Activated CD4-positive, alpha-beta memory T cell treated with anti-CD3 and anti-CD28 coated beads for 36 hours (primary cell): ENCODE measurements around the gene ARHGAP40. TPM values are rescaled to one million over a fixed set of nuclear protein-coding genes. Genes with fewer than 3 reads are reported as not detected.
"Not testable (repeated sequence)": the region's sequence is repeated elsewhere in the genome, so short reads cannot be mapped to it uniquely, and the experiment has no call there.

ENCODE experiments used
- CTCF ChIA-PET: fragments of 350-600 bp; sonication (Branson Sonifier 250); formaldehyde crosslinking; loops from one replicate; lab custom pipeline; 2021; ENCODE audit warnings: antibody characterized with exemption, inconsistent platforms; lab: Charles Lee
- POLR2A ChIA-PET: fragments of 350-600 bp; sonication (Branson Sonifier 250); formaldehyde crosslinking; loops from one replicate; lab custom pipeline; 2021; ENCODE audit warnings: antibody characterized with exemption; lab: Charles Lee
- DNase-seq: peaks from one replicate; pipeline ENCODE4 v3.0.0-alpha.2; 2020
- H3K27ac Mint-ChIP-seq: one replicate; pipeline ENCODE4 v1.8.0; 2021; ENCODE audit warnings: mixed read lengths
- H3K27me3 Mint-ChIP-seq: one replicate; pipeline ENCODE4 v1.8.0; 2021; ENCODE audit warnings: mixed read lengths
- H3K36me3 Mint-ChIP-seq: one replicate; pipeline ENCODE4 v1.8.0; 2021; ENCODE audit warnings: mixed read lengths
- H3K4me1 Mint-ChIP-seq: one replicate; pipeline ENCODE4 v1.8.0; 2021; ENCODE audit warnings: low read depth, mixed read lengths
- H3K4me3 Mint-ChIP-seq: one replicate; pipeline ENCODE4 v1.8.0; 2021; ENCODE audit warnings: mild to moderate bottlenecking, mixed read lengths
- H3K9me3 Mint-ChIP-seq: one replicate; pipeline ENCODE4 v1.8.0; 2021; ENCODE audit warnings: mixed read lengths
- intact Hi-C: fragments of 100-400 bp; cut with micrococcal nuclease; formaldehyde crosslinking; loops from one replicate; pipeline ENCODE4 v1.15.1; 2023
- total RNA-seq, 2 experiments: library from RNA; stranded (reverse); gene quantifications; one replicate each; pipeline ENCODE4 v1.2.3, GENCODE V29; 2021

ARHGAP40 gene
- total RNA-seq, 2 experiments from 2014 or later, result not detected

DNA sequence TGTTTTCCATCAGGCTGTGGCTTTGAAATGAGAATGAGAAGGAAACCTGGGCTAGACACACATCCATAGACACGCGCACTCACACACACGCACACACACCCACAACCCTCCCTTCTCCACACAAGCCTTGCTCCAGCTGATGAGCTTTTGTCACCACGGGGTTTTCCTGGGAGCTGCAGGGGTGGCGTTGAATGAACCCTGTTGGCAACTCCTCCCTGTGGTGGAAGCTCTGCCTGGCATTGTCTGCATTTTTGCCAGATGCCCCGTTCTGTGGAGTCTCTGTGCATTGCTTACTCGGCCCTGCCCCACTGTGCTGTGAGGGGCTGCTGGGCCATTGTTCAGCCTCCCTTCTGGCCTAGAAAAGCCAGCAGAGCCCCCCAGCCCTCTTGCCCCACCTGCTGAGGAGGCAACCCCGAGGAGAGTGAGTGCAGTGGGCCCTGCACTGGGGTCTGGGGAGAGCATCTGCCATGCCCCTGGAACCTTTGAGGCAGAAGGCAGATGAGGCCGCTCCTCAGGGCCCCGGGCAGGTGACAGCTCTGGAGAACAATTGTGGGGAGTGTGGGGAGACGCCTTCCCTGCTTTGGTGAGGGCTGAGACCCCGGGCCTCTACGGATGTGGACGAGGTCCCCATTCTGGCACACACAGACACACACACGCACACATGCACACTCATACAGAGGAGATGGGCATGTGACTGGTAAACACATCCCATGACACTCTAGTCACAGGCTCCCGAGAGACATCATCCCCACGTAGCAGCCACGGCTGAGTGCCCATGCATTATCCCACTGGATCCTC lies 10.7 kb upstream of the ARHGAP40 start:
- Mint-ChIP-seq H3K9me3 (no peaks in the 10 kb centered on the region), H3K27ac (no peak overlapping the region), H3K27me3 (no peaks in the 10 kb centered on the region), H3K4me1 (no peaks in the 10 kb centered on the region), H3K36me3 (no peaks in the 10 kb centered on the region), H3K4me3 (no peak overlapping the region)
- no peak for DNase-seq
- POLR2A ChIA-PET, result no interaction called here
- CTCF ChIA-PET, result no interaction called here
- intact Hi-C loops, result no loop called here

- H3K4me1 Mint-ChIP-seq, result no peaks in the 10 kb centered on the region
- H3K27ac Mint-ChIP-seq, result no peak overlapping the region
- intact Hi-C loops, result no loop called here
- DNase-seq, result no peak
- H3K4me3 Mint-ChIP-seq, result no peak overlapping the region
- no peaks in the 10 kb centered on the region for H3K27me3 Mint-ChIP-seq
- ChIA-PET CTCF (no interaction called here), POLR2A (interaction anchor here (0.6 kb wide), 1 partner anchor 37 kb away, joined by 3 read pairs; no protein-coding TSS in a partner anchor)
- no peaks in the 10 kb centered on the region for H3K36me3 Mint-ChIP-seq
- no peaks in the 10 kb centered on the region for H3K9me3 Mint-ChIP-seq
These were observed 9.9 kb upstream of the ARHGAP40 start for GRCh38 chr20:38591474-38592410.

- H3K4me3 Mint-ChIP-seq, intact Hi-C loops, H3K27ac Mint-ChIP-seq, H3K4me1 Mint-ChIP-seq, CTCF ChIA-PET, H3K9me3 Mint-ChIP-seq, H3K36me3 Mint-ChIP-seq, DNase-seq, H3K27me3 Mint-ChIP-seq: not testable (repeated sequence)
- POLR2A ChIA-PET, result interaction anchor here (0.6 kb wide), 1 partner anchor 36 kb away, joined by 3 read pairs; no protein-coding TSS in a partner anchor
These were observed 9.2 kb upstream of the ARHGAP40 start for GRCh38 chr20:38592411-38592790.

DNA sequence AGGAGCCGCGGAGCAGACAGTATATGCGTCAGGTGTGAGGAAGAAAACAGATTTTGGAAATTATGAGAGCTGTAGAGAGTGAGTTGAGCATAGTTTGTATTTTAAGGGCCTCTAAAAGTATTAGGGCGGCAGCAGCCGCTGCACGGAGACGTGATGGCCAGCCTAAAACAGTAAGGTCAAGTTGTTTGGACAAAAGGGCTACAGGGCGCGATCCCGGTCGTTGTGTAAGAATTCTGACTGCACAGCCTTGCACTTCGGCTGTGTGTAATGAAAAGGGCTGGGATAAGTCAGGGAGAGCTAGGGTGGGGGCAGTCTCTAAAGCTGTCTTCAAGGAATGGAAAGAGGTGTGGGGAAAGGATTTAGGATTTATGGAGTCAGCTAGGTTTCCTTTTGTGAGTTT lies 7.3 kb upstream of the ARHGAP40 start:
- H3K9me3 Mint-ChIP-seq, CTCF ChIA-PET, H3K4me1 Mint-ChIP-seq, POLR2A ChIA-PET, H3K27ac Mint-ChIP-seq, H3K36me3 Mint-ChIP-seq, DNase-seq, H3K4me3 Mint-ChIP-seq, intact Hi-C loops, H3K27me3 Mint-ChIP-seq: not testable (repeated sequence)

DNA sequence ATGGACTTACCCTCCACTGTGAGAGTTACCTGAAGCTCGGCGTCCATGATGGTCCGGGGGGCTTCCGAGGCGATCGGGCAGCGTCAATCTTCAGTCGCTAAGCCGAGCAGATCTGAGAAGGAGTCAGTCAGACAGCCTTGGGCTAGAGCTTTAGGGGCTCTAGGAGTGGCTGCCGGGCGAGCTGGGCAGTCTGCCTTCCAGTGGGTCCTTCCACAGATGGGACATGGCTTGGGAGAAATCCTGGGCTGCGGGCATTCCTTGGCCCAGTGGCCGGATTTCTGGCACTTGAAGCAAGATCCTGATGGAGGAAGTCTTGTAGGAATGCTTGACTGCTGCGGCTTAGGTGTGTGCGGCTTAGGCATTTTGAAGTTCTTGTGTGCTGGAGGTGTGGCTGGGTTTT lies 5.7 kb upstream of the ARHGAP40 start:
- H3K9me3 Mint-ChIP-seq, POLR2A ChIA-PET, H3K4me1 Mint-ChIP-seq: not testable (repeated sequence)

GRCh38 chr20:38599410-38599882 lies 2.2 kb upstream of the ARHGAP40 start:
- peaks cover 26% of the 10 kb centered on the region for H3K27me3 Mint-ChIP-seq
- no peaks in the 10 kb centered on the region for H3K9me3 Mint-ChIP-seq
- no peak overlapping the region for H3K27ac Mint-ChIP-seq
- ChIA-PET POLR2A (no interaction called here), CTCF (no interaction called here)
- H3K4me1 Mint-ChIP-seq, result peaks cover 7% of the 10 kb centered on the region
- H3K36me3 Mint-ChIP-seq, result no peaks in the 10 kb centered on the region
- no peak overlapping the region for H3K4me3 Mint-ChIP-seq
- intact Hi-C loops, result no loop called here
- DNase-seq, result no peak

More for the DNA sequence above, 5.7 kb upstream of the ARHGAP40 start:
- H3K4me3 Mint-ChIP-seq, DNase-seq, H3K36me3 Mint-ChIP-seq, H3K27ac Mint-ChIP-seq, CTCF ChIA-PET, intact Hi-C loops, H3K27me3 Mint-ChIP-seq: not testable (repeated sequence)

DNA sequence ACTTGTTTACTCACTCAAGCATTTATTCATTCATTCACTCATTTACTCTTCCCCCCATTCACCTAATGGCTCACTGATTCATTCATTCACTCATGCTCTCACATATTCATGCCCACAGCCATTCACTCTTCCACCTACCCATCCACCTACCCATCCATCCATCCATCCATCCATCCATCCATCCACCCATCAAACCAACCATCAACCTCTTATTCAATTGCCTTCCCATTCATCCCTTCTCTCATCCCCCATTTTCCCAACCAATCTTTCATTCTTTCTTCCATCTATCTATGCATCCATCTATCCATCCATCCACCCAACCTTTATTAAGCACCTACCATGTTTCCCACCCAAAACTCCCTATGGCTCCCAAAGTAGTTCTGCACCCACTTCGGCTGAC lies 1.6 kb upstream of the ARHGAP40 start:
- Mint-ChIP-seq H3K27me3 (peaks cover 29% of the 10 kb centered on the region), H3K27ac (no peak overlapping the region), H3K36me3 (no peaks in the 10 kb centered on the region), H3K9me3 (no peaks in the 10 kb centered on the region), H3K4me1 (peaks cover 7% of the 10 kb centered on the region), H3K4me3 (no peak overlapping the region)
- CTCF ChIA-PET, result no interaction called here
- intact Hi-C loops, result no loop called here
- POLR2A ChIA-PET, result no interaction called here
- DNase-seq, result no peak

DNA sequence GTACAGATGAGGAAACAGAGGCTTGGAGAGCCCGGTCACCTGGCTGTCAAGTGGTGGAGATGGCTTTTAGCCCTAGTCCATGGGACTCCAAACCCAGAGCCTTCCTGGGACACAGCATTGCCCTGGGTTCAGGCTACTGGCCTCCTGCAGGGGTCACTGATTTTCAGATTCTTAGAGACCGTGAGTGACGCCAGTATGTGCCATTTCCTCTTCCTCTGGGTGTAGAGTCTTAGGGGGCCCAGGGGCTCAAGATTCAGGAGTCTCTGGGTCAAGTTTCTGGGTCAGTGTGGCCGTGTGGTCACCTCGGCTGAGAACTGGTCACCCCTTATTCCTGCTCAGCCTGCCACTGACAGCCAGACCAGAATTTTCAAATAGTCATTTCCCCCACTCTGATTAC lies 574 bp downstream of the ARHGAP40 start:
- peaks cover 32% of the 10 kb centered on the region for H3K27me3 Mint-ChIP-seq
- intact Hi-C loops, result no loop called here
- no peaks in the 10 kb centered on the region for H3K36me3 Mint-ChIP-seq

DNA sequence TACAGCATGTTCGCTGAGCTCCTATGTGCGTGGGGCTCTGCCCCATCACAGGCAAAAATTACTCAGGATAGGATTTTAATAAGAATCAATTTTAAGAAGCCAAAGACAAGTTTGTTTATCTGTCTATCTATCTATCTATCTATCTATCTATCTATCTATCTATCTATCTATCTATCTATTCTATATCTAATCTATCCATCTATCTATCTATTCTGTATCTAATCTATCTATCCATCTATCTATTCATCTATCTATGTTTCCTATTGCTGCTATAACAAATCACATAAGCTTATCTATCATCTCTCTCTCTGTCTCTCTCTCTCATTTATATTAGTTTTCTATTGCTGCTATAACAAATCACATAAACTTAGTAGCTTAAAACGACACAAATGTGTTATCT lies 1.7 kb downstream of the ARHGAP40 start:
- peaks cover 7% of the 10 kb centered on the region for H3K4me1 Mint-ChIP-seq
- H3K27ac Mint-ChIP-seq, result no peak overlapping the region
- POLR2A ChIA-PET, result no interaction called here
- H3K4me3 Mint-ChIP-seq, result no peak overlapping the region
- H3K27me3 Mint-ChIP-seq, result peaks cover 31% of the 10 kb centered on the region
- H3K36me3 Mint-ChIP-seq, result no peaks in the 10 kb centered on the region
- H3K9me3 Mint-ChIP-seq, result no peaks in the 10 kb centered on the region
- CTCF ChIA-PET, result interaction anchor here (1.2 kb wide), 1 partner anchor 149 kb away, joined by 3 read pairs; no protein-coding TSS in a partner anchor
- intact Hi-C loops, result no loop called here
- no peak for DNase-seq

More for the DNA sequence above, 574 bp downstream of the ARHGAP40 start:
- POLR2A ChIA-PET, result no interaction called here
- CTCF ChIA-PET, result no interaction called here
- peaks cover 7% of the 10 kb centered on the region for H3K4me1 Mint-ChIP-seq
- no peak for DNase-seq
- H3K9me3 Mint-ChIP-seq, result no peaks in the 10 kb centered on the region
- no peak overlapping the region for H3K27ac Mint-ChIP-seq
- H3K4me3 Mint-ChIP-seq, result no peak overlapping the region

DNA sequence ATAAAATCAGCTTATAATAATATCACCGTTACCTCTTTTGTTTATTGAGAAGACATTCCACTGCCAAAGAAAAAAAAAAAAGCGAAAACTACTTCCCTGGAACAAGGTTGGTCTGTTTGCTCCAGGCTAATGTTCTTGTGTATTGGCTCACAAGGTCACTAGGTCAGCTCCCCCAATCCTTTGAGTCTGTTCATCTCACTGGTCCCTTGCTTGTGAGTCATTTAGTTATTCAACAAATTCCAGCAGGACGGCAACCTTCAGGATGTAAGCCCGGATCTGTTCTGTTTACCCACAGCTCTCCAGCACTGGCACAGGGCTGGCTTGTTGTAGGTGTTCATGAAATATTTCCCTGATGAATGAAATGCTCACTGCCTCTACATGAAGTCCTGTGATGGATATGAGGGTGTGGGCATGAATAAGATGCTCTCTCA lies 3.3 kb downstream of the ARHGAP40 start:
- H3K9me3 Mint-ChIP-seq, result no peaks in the 10 kb centered on the region
- POLR2A ChIA-PET, result no interaction called here
- peaks cover 7% of the 10 kb centered on the region for H3K4me1 Mint-ChIP-seq
- H3K27ac Mint-ChIP-seq, result no peak overlapping the region
- intact Hi-C loops, result no loop called here
- CTCF ChIA-PET, result no interaction called here
- no peak overlapping the region for H3K4me3 Mint-ChIP-seq
- H3K27me3 Mint-ChIP-seq, result peaks cover 31% of the 10 kb centered on the region
- no peaks in the 10 kb centered on the region for H3K36me3 Mint-ChIP-seq
- DNase-seq, result no peak

DNA sequence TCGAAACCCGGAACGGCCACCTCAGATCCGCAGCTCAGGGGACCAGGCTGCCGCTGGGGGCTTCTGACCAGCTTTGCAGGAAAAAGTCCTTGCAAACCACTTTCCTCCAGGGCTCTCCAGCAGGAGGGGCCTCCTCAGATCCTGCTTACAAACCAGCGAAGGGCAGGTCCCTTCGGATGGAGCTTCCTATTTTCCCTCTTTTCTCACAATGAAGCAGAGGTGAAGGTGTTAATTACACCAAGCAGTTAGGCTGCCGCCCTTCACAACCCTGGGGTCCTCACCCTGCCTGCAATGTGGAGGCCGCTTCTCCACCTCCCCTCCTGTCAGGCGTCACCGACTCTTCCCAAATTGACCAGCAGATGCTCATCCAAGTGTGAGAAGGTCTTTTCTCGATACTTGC lies 5.7 kb downstream of the ARHGAP40 start:
- Mint-ChIP-seq H3K36me3 (no peaks in the 10 kb centered on the region), H3K9me3 (no peaks in the 10 kb centered on the region), H3K4me3 (no peak overlapping the region), H3K4me1 (no peaks in the 10 kb centered on the region), H3K27ac (no peak overlapping the region), H3K27me3 (peaks cover 26% of the 10 kb centered on the region)
- ChIA-PET POLR2A (no interaction called here), CTCF (no interaction called here)
- intact Hi-C loops, result no loop called here
- no peak for DNase-seq

GRCh38 chr20:38608188-38608587 lies 6.6 kb downstream of the ARHGAP40 start:
- no peak for DNase-seq
- Mint-ChIP-seq H3K27me3 (peaks cover 21% of the 10 kb centered on the region), H3K4me1 (no peaks in the 10 kb centered on the region), H3K4me3 (no peak overlapping the region), H3K9me3 (no peaks in the 10 kb centered on the region), H3K36me3 (no peaks in the 10 kb centered on the region), H3K27ac (no peak overlapping the region)
- ChIA-PET CTCF (no interaction called here), POLR2A (no interaction called here)
- intact Hi-C loops, result no loop called here
